Measurements from ENCODE around the gene CA10. TPM values are rescaled to one million over a fixed set of nuclear protein-coding genes. Genes with fewer than 3 reads are reported as not detected.

CA10 gene
- total RNA-seq, 2 experiments from 2014 or later, result not detected

DNA sequence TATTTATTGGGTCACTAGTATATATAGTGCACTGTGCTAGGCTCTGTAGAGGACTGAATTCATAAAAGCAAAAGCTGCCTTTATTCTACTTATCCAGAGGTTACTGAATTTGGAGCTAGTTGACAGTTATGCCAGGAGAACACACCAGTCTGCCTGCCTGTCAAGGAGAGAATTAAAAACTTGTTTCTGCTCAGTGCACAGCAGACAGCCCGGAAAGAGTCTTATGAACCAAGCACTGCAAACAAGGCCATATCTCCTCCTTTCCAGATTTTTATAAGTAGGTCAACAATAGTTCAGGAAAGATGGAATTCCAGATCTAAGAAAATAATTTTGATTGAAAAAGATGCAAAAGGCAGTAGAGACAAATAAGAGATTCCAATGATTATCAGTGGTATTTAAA, 267.8 kb downstream of the CA10 start:
- ChIA-PET CTCF (no interaction called here), POLR2A (no interaction called here)
- intact Hi-C loops (cut with DNase I, micrococcal nuclease), result no loop called here
- Mint-ChIP-seq H3K27ac (no peak overlapping the region), H3K27me3 (peaks cover 12% of the 10 kb centered on the region), H3K36me3 (ENCODE audit: low read depth) (no peaks in the 10 kb centered on the region), H3K4me3 (no peak overlapping the region), H3K4me1 (ENCODE audit: low read depth) (no peaks in the 10 kb centered on the region), H3K9me3 (peaks cover 2% of the 10 kb centered on the region)
- Histone ChIP-seq H3K4me1 (ENCODE audit: insufficient read depth, low read length) (no peaks in the 10 kb centered on the region), H3K27ac (ENCODE audit: low read depth in 1 of 2, low read length in 2 of 2) (no peak overlapping the region), H3K36me3 (ENCODE audit: insufficient read depth, low read length) (no peaks in the 10 kb centered on the region), H3K9me3 (ENCODE audit: control insufficient read depth in 1 of 2, insufficient read depth in 1 of 2, low read length in 2 of 2) (no peaks in the 10 kb centered on the region), H3K27me3 (ENCODE audit: control insufficient read depth in 1 of 2, insufficient read depth in 2 of 2, low read length in 2 of 2) (no peaks in the 10 kb centered on the region), H3K4me3 (ENCODE audit: low read length) (no peak overlapping the region)
- ATAC-seq (ENCODE audit: poor library complexity) (no peak), DNase-seq (no peak)
- TF ChIP-seq, protein P1, sequence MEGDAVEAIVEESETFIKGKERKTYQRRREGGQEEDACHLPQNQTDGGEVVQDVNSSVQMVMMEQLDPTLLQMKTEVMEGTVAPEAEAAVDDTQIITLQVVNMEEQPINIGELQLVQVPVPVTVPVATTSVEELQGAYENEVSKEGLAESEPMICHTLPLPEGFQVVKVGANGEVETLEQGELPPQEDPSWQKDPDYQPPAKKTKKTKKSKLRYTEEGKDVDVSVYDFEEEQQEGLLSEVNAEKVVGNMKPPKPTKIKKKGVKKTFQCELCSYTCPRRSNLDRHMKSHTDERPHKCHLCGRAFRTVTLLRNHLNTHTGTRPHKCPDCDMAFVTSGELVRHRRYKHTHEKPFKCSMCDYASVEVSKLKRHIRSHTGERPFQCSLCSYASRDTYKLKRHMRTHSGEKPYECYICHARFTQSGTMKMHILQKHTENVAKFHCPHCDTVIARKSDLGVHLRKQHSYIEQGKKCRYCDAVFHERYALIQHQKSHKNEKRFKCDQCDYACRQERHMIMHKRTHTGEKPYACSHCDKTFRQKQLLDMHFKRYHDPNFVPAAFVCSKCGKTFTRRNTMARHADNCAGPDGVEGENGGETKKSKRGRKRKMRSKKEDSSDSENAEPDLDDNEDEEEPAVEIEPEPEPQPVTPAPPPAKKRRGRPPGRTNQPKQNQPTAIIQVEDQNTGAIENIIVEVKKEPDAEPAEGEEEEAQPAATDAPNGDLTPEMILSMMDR (IDR thresholded peaks at IDR 0.05), result no peak

DNA sequence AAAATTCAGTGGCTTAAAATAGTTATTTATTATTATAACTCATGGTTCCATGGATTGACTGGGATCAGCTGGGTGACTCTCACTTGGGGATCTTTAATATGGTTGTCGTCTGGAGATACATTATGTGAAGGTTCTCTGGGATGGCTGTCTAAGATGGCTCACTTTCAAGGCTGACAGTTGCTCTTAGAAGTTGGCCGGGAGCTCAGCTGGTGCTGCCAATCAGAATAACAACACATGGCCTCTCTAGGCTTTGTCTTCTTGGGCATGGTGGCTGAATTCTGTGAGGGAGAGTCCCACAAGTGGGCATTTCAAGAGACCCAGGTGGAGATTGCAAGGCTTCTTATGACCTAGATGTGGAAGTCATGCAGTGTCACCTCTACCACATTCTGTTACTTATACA, 269.7 kb downstream of the CA10 start:
- no peaks in the 10 kb centered on the region for H3K27me3 ChIP-seq (ENCODE audit: control insufficient read depth in 1 of 2, insufficient read depth in 2 of 2, low read length in 2 of 2)
- H3K9me3 Mint-ChIP-seq, result peaks cover 2% of the 10 kb centered on the region
- H3K27ac Mint-ChIP-seq, result no peak overlapping the region
- ATAC-seq (ENCODE audit: poor library complexity) (no peak), DNase-seq (no peak)
- ChIA-PET CTCF (no interaction called here), POLR2A (no interaction called here)
- no peak overlapping the region for H3K4me3 Mint-ChIP-seq
- H3K9me3 ChIP-seq (ENCODE audit: control insufficient read depth in 1 of 2, insufficient read depth in 1 of 2, low read length in 2 of 2), result no peaks in the 10 kb centered on the region
- no peaks in the 10 kb centered on the region for H3K4me1 ChIP-seq (ENCODE audit: insufficient read depth, low read length)
- intact Hi-C loops (cut with DNase I, micrococcal nuclease), result no loop called here
- no peaks in the 10 kb centered on the region for H3K36me3 Mint-ChIP-seq (ENCODE audit: low read depth)
- H3K4me3 ChIP-seq (ENCODE audit: low read length), result no peak overlapping the region
- no peak overlapping the region for H3K27ac ChIP-seq (ENCODE audit: low read depth in 1 of 2, low read length in 2 of 2)
- H3K36me3 ChIP-seq (ENCODE audit: insufficient read depth, low read length), result no peaks in the 10 kb centered on the region
- no peaks in the 10 kb centered on the region for H3K4me1 Mint-ChIP-seq (ENCODE audit: low read depth)
- TF ChIP-seq, protein P1 (IDR thresholded peaks at IDR 0.05), result no peak
- H3K27me3 Mint-ChIP-seq, result peaks cover 12% of the 10 kb centered on the region

DNA sequence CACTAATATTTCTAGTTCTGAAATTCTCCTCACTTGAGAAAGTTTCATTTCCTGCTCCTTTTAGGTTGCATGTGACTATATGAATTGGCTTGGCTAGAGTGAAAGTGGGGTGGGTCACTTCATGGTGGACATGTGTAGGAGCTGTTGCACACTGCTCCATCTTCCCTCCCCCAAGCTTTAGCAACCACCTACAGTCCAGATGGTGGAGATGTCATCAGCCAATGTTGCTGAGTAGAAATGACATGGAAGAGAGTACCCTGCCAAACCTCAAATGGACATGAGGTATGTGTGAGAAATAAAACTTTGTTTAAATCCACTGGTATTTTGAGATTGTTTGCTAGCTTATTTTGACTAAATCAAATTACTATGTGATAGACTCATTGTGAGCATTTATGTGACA, 281.5 kb downstream of the CA10 start:
- DNase-seq (no peak), ATAC-seq (ENCODE audit: poor library complexity) (no peak)
- Mint-ChIP-seq H3K27ac (no peak overlapping the region), H3K36me3 (ENCODE audit: low read depth) (no peaks in the 10 kb centered on the region), H3K4me1 (ENCODE audit: low read depth) (no peaks in the 10 kb centered on the region), H3K27me3 (peaks cover 9% of the 10 kb centered on the region), H3K4me3 (no peak overlapping the region), H3K9me3 (no peaks in the 10 kb centered on the region)
- Histone ChIP-seq H3K27me3 (ENCODE audit: control insufficient read depth in 1 of 2, insufficient read depth in 2 of 2, low read length in 2 of 2) (peaks cover 0 to 3% of the 10 kb centered on the region in 2 experiments), H3K27ac (ENCODE audit: low read depth in 1 of 2, low read length in 2 of 2) (no peak overlapping the region), H3K4me1 (ENCODE audit: insufficient read depth, low read length) (no peaks in the 10 kb centered on the region), H3K36me3 (ENCODE audit: insufficient read depth, low read length) (no peaks in the 10 kb centered on the region), H3K9me3 (ENCODE audit: control insufficient read depth in 1 of 2, insufficient read depth in 1 of 2, low read length in 2 of 2) (no peaks in the 10 kb centered on the region), H3K4me3 (ENCODE audit: low read length) (no peak overlapping the region)
- POLR2A ChIA-PET, result no interaction called here
- TF ChIP-seq, protein P1 (IDR thresholded peaks at IDR 0.05), result no peak
- intact Hi-C loops (cut with DNase I, micrococcal nuclease), result loop anchor here in 1 of 2 experiments (10.0 kb wide), 1 partner anchor 62 kb away; no protein-coding TSS in a partner anchor
- CTCF ChIA-PET, result no interaction called here
